GM12878 (cell line): Measurements from ENCODE around the gene EXOC3L1. TPM values are rescaled to one million over a fixed set of nuclear protein-coding genes. Genes with fewer than 3 reads are reported as not detected.

Experiments
- ATAC-seq: fragments of 200-7000 bp; cut with Tn5 transposase; 3 replicates; pipeline ENCODE4 v1.9.1; 2020; ENCODE audit warnings: mild to moderate bottlenecking, moderate library complexity
- BruUV-seq: library from RNA; stranded (reverse); fragments of 400-500 nt; replicated peaks from 2 replicates; lab custom pipeline; 2021; lab: Mats Ljungman, UMichigan
- CTCF ChIA-PET: fragments of 300-600 bp; sonication (Branson Sonifier 250); formaldehyde crosslinking; extraction: SDS; loops from one replicate; lab custom pipeline; 2021; ENCODE audit warnings: inconsistent platforms; lab: Yijun Ruan, JAX
- POLR2A ChIA-PET: fragments of 350-600 bp; formaldehyde crosslinking; extraction: SDS; loops from one replicate; lab custom pipeline; 2021; ENCODE audit warnings: inconsistent platforms; lab: Charles Lee
- RAD21 ChIA-PET: fragments of 300-600 bp; sonication (Branson Sonifier 250); formaldehyde crosslinking; loops from one replicate; lab custom pipeline; 2023; ENCODE audit warnings: antibody characterized with exemption; ENCODE audit not compliant: unreplicated experiment; lab: Charles Lee
- SMC1A ChIA-PET: fragments of 300-600 bp; sonication (Branson Sonifier 250); formaldehyde crosslinking; loops from one replicate; lab custom pipeline; 2023; ENCODE audit not compliant: unreplicated experiment, uncharacterized antibody; lab: Charles Lee
- DNase-seq: peaks from one replicate; pipeline ENCODE4 v3.0.0-alpha.2; 2011; ENCODE audit warnings: low read depth, low spot score
- FAIRE-seq: peaks from 3 replicates; lab custom pipeline; 2011; peaks lifted over from hg19 to GRCh38; lab: Jason Lieb, UNC
- H2AFZ ChIP-seq: 2 replicates; pipeline ENCODE4 v1.6.0; 2011; ENCODE audit warnings: low read depth, low read length, control low read depth; ENCODE audit not compliant: control insufficient read depth
- H3K27ac ChIP-seq: 2 replicates; pipeline ENCODE4 v1.5.1; 2011; ENCODE audit warnings: control low read depth; ENCODE audit not compliant: control insufficient read depth, insufficient read depth
- H3K27me3 ChIP-seq, 2 experiments: replicated peaks in 1 of 2; 2 replicates each; pipeline versions ENCODE4 v1.6.0 to v1.6.1; 2011; ENCODE audit warnings: low read length in 1 of 2; ENCODE audit not compliant: control insufficient read depth in 2 of 2, insufficient read depth in 2 of 2
- H3K36me3 ChIP-seq, 2 experiments: 2 replicates each; pipeline ENCODE4 v1.5.1; 2011; ENCODE audit warnings: low read length in 1 of 2; ENCODE audit not compliant: control insufficient read depth in 2 of 2, insufficient read depth in 2 of 2
- H3K4me1 ChIP-seq: 2 replicates; pipeline ENCODE4 v1.6.1; 2011; ENCODE audit warnings: mild to moderate bottlenecking, low read length, moderate library complexity, mixed read lengths; ENCODE audit not compliant: control insufficient read depth, insufficient read depth
- H3K4me2 ChIP-seq: 2 replicates; pipeline ENCODE4 v1.6.0; 2011; ENCODE audit warnings: control low read depth; ENCODE audit not compliant: control insufficient read depth, insufficient read depth
- H3K4me3 ChIP-seq: fragments of 200-600 bp; sonication (generic); 2 replicates; pipeline ENCODE4 v1.5.1; 2016
- H3K79me2 ChIP-seq: 2 replicates; pipeline ENCODE4 v1.6.0; 2011; ENCODE audit warnings: low read length; ENCODE audit not compliant: control insufficient read depth, insufficient read depth
- H3K9ac ChIP-seq: 2 replicates; pipeline ENCODE4 v1.8.0; 2011; ENCODE audit warnings: low read length, control low read depth, mixed read lengths; ENCODE audit not compliant: control insufficient read depth, insufficient read depth
- H3K9me3 ChIP-seq: replicated peaks from 3 replicates; pipeline ENCODE4 v1.5.1; 2011; ENCODE audit warnings: mild to moderate bottlenecking, low read length; ENCODE audit not compliant: control insufficient read depth, insufficient read depth
- H4K20me1 ChIP-seq: 2 replicates; pipeline ENCODE4 v1.6.0; 2011; ENCODE audit not compliant: control insufficient read depth, insufficient read depth
- ATF7 ChIP-seq: fragments of 450-650 bp; IDR thresholded peaks from 2 replicates; pipeline ENCODE4 v1.6.1; 2016; ENCODE audit warnings: low read depth, mild to moderate bottlenecking
- CTCF ChIP-seq, 3 experiments: IDR thresholded peaks in 2 of 3; conservative IDR thresholded peaks in 1 of 3; 2 replicates each; pipeline ENCODE4 v1.5.1; 2011; ENCODE audit warnings: low read depth in 3 of 3, low read length in 3 of 3, mild to moderate bottlenecking in 3 of 3, control low read depth in 2 of 3, moderate library complexity in 2 of 3, inconsistent platforms in 1 of 3, mixed read lengths in 1 of 3; ENCODE audit not compliant: control insufficient read depth in 2 of 3, insufficient read depth in 1 of 3; ENCODE audit errors: extremely low read depth in 1 of 3
- POLR2A ChIP-seq: IDR thresholded peaks from 2 replicates; pipeline ENCODE4 v1.6.1; 2011; ENCODE audit warnings: low read depth, mild to moderate bottlenecking, low read length
- WGBS: methylation state at CpG from one replicate; pipeline ENCODE4 v1.1.6; 2016; ENCODE audit warnings: low lambda C conversion rate; ENCODE audit not compliant: insufficient replicate concordance, insufficient coverage; ENCODE audit errors: missing lambda C conversion rate; 5-methylcytosine and 5-hydroxymethylcytosine counted together
- in situ Hi-C: fragments of 300-500 bp; cut with MboI; formaldehyde crosslinking; loops from 9 replicates; pipeline ENCODE4 v1.14.3; 2018; ENCODE audit warnings: mixed read lengths
- intact Hi-C: fragments of 100-400 bp; cut with micrococcal nuclease; formaldehyde crosslinking; loops from one replicate; pipeline ENCODE4 v1.14.2; 2022; ENCODE audit not compliant: unreplicated experiment
- polyA plus RNA-seq, 11 experiments: library from polyadenylated mRNA; depleted of rRNA in 4 of 11; unstranded in 6 of 11; stranded (reverse) in 5 of 11; fragments of >200 nt; fragmentation: Nextera tagmentation in 4 of 11; fragmentation: Illumina TruSeq in 1 of 11; extraction: Ambion mirVana in 4 of 11; extraction: Trizol in 1 of 11; gene quantifications; 1 replicate in 1 of 11; 2 replicates in 10 of 11; pipeline versions ENCODE4 v1.2.1 to v1.2.3, GENCODE V29; 2011 to 2016; ENCODE audit warnings: inconsistent platforms in 2 of 11, missing spikeins in 2 of 11, low read depth in 1 of 11
- total RNA-seq, 4 experiments: library from RNA; depleted of rRNA in 3 of 4; stranded (reverse); fragments of >200 nt in 3 of 4; fragmentation: Illumina TruSeq in 1 of 4; extraction: Trizol in 1 of 4; gene quantifications; 2 replicates each; pipeline versions ENCODE4 v1.2.1 to v1.2.3, GENCODE V29; 2013 to 2021
- TF ChIP-seq, protein P1 (sequence below): fragments of 450-650 bp; formaldehyde crosslinking; IDR thresholded peaks from 2 replicates; pipeline ENCODE4 v1.4.0; 2020; ENCODE audit warnings: mild to moderate bottlenecking, moderate library complexity
- TF ChIP-seq, protein P2 (sequence below): fragments of 450-650 bp; IDR thresholded peaks from 2 replicates; pipeline ENCODE4 v1.6.1; 2018; ENCODE audit warnings: borderline replicate concordance, mild to moderate bottlenecking; ENCODE audit not compliant: partially characterized antibody

Gene EXOC3L1
- total and polyA plus RNA-seq, 10 of the 15 experiments (the other 5 are each of a cell fraction or from before 2014, with no cell fraction given): 0.07 to 0.42 TPM; not detected in 8

GRCh38 chr16:67201411-67202345 lies 11.7 kb upstream of the EXOC3L1 start (continued):
- TF ChIP-seq, protein P1, sequence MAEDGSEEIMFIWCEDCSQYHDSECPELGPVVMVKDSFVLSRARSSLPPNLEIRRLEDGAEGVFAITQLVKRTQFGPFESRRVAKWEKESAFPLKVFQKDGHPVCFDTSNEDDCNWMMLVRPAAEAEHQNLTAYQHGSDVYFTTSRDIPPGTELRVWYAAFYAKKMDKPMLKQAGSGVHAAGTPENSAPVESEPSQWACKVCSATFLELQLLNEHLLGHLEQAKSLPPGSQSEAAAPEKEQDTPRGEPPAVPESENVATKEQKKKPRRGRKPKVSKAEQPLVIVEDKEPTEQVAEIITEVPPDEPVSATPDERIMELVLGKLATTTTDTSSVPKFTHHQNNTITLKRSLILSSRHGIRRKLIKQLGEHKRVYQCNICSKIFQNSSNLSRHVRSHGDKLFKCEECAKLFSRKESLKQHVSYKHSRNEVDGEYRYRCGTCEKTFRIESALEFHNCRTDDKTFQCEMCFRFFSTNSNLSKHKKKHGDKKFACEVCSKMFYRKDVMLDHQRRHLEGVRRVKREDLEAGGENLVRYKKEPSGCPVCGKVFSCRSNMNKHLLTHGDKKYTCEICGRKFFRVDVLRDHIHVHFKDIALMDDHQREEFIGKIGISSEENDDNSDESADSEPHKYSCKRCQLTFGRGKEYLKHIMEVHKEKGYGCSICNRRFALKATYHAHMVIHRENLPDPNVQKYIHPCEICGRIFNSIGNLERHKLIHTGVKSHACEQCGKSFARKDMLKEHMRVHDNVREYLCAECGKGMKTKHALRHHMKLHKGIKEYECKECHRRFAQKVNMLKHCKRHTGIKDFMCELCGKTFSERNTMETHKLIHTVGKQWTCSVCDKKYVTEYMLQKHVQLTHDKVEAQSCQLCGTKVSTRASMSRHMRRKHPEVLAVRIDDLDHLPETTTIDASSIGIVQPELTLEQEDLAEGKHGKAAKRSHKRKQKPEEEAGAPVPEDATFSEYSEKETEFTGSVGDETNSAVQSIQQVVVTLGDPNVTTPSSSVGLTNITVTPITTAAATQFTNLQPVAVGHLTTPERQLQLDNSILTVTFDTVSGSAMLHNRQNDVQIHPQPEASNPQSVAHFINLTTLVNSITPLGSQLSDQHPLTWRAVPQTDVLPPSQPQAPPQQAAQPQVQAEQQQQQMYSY (CRISPR knock-in tag): no peak
- TF ChIP-seq CTCF (IDR thresholded peaks at IDR 0.05 in 2 of 3, conservative IDR thresholded peaks at IDR 0.05 in 1 of 3; ENCODE audit: control insufficient read depth in 2 of 3, extremely low read depth in 1 of 3, insufficient read depth in 1 of 3, low read depth in 3 of 3, low read length in 3 of 3): no peak
- TF ChIP-seq ATF7: no peak
- TF ChIP-seq, all 136 proteins: peak for 0

DNA sequence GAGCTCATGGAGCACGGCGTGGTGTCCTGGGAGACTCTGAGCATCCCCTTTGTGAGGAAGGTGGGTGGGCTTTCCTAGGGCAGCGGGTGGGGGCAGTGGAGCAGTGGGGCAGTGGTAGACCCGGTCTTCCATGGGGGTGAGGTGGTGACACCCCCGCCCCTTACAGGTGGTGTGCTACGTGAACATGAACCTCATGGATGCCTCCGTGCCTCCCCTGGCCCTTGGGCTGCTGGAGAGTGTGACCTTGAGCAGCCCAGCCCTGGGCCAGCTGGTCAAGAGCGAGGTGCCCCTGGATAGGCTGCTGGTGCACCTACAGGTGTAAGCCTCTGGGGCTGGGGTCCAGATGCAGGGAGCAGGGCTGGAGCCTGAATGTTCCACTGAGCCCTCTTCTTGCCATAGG lies 10.6 kb upstream of the EXOC3L1 start:
- 85% methylated on average over 8 of the region's 8 CpGs for WGBS
- CTCF ChIA-PET: no interaction called here

More for the DNA sequence above, 10.6 kb upstream of the EXOC3L1 start:
- Histone ChIP-seq H3K9ac (no peak overlapping the region), H4K20me1 (peaks cover 4% of the 10 kb centered on the region; the same call in 1 of the 2 replicates), H3K4me1 (no peaks in the 10 kb centered on the region), H3K27me3 (no peaks in the 10 kb centered on the region), H2AFZ (no peak overlapping the region), H3K4me3 (no peak overlapping the region), H3K9me3 (no peaks in the 10 kb centered on the region), H3K79me2 (no peaks in the 10 kb centered on the region), H3K27ac (no peak overlapping the region), H3K4me2 (no peak overlapping the region), H3K36me3 (peaks cover 14 to 51% of the 10 kb centered on the region in 2 experiments)
- DNase-seq (no peak), FAIRE-seq (no peak)
- POLR2A ChIA-PET: no interaction called here
- no TSS peak for BruUV-seq
- RAD21 ChIA-PET: no interaction called here
- intact Hi-C loops: no loop called here
- in situ Hi-C loops: no loop called here
- SMC1A ChIA-PET: no interaction called here
- TF ChIP-seq, protein P2, sequence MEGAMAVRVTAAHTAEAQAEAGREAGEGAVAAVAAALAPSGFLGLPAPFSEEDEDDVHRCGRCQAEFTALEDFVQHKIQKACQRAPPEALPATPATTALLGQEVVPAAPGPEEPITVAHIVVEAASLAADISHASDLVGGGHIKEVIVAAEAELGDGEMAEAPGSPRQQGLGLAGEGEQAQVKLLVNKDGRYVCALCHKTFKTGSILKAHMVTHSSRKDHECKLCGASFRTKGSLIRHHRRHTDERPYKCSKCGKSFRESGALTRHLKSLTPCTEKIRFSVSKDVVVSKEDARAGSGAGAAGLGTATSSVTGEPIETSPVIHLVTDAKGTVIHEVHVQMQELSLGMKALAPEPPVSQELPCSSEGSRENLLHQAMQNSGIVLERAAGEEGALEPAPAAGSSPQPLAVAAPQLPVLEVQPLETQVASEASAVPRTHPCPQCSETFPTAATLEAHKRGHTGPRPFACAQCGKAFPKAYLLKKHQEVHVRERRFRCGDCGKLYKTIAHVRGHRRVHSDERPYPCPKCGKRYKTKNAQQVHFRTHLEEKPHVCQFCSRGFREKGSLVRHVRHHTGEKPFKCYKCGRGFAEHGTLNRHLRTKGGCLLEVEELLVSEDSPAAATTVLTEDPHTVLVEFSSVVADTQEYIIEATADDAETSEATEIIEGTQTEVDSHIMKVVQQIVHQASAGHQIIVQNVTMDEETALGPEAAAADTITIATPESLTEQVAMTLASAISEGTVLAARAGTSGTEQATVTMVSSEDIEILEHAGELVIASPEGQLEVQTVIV: no peak
- TF ChIP-seq POLR2A: 0 out of 2 replicates have a peak, but pooled peaks have one; percentile 41
- TF ChIP-seq, all 136 proteins: peak for 1
- ATAC-seq: no peak
